ENCODE measurements around the gene NR1H4.

The NR1H4 gene

DNA sequence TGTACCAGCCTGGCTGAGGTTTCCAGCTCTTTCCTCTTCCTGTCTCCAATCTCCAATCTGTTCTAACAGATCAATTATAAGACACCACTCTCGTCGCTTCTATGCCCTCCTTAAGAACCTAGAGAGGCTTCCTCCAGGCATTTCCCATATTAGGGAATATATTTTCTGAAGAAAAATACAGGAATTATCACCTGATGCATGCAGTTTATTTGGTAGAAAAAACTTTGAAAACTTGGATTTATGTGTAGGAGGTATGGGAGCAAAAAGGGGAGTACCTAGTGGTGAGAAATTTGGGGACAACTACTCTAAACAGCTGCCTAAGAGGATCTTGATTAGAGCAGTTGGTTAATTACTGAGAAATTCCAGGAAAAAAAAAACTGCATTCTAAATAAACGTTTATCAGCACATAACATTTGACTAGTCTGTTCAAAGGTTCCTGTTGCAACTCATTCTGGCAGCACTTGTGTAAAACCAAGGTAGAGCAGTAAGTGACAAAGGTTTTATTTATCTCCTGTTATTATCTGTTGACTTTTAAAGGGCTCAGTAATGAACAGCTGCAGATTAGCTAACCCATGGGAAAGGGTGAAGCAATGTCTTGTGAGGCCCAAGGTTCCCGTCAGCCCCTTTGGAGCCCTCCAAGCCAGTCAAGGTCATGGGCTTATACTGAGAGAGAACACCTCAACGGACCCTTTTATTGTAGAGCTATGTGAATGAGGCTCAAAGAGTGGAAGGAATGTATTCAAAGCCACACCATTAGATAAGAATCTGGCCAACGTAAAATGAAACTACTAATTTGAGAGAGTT, 36.4 kb upstream of the NR1H4 start:
- DNase-seq (ENCODE audit: low read depth in 2 of 2), result no peak
- TF ChIP-seq, protein P1, sequence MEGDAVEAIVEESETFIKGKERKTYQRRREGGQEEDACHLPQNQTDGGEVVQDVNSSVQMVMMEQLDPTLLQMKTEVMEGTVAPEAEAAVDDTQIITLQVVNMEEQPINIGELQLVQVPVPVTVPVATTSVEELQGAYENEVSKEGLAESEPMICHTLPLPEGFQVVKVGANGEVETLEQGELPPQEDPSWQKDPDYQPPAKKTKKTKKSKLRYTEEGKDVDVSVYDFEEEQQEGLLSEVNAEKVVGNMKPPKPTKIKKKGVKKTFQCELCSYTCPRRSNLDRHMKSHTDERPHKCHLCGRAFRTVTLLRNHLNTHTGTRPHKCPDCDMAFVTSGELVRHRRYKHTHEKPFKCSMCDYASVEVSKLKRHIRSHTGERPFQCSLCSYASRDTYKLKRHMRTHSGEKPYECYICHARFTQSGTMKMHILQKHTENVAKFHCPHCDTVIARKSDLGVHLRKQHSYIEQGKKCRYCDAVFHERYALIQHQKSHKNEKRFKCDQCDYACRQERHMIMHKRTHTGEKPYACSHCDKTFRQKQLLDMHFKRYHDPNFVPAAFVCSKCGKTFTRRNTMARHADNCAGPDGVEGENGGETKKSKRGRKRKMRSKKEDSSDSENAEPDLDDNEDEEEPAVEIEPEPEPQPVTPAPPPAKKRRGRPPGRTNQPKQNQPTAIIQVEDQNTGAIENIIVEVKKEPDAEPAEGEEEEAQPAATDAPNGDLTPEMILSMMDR (IDR thresholded peaks at IDR 0.05; ENCODE audit: low read depth, low read length), result no peak

DNA sequence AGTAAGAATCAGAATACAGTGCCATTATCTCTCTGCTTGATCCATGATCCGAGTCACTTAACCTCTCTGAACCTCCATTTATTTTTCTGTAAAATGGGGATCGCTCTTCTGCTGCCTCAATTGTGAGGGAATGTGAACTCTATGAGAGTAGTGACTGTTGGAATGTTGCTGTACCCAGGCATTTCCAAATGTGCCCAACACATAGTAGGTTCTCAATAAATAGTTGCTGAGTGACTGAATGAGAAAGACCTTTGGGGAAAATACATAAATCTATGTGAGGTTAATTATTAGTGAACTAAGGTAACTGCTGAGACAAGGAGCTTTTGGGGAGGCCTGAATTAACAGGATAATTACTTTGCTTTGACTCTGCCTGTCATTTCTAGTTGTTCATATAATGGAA, 33.9 kb upstream of the NR1H4 start:
- no peak for DNase-seq (ENCODE audit: low read depth in 2 of 2)
- TF ChIP-seq, protein P1 (IDR thresholded peaks at IDR 0.05; ENCODE audit: low read depth, low read length), result no peak
- no peak overlapping the region for H3K4me3 ChIP-seq (replicated peaks in 1 of 2; ENCODE audit: low read depth in 2 of 2, low read length in 2 of 2)

More for the DNA sequence above, 36.4 kb upstream of the NR1H4 start:
- H3K4me3 ChIP-seq (replicated peaks in 1 of 2; ENCODE audit: low read depth in 2 of 2, low read length in 2 of 2), result no peak overlapping the region

DNA sequence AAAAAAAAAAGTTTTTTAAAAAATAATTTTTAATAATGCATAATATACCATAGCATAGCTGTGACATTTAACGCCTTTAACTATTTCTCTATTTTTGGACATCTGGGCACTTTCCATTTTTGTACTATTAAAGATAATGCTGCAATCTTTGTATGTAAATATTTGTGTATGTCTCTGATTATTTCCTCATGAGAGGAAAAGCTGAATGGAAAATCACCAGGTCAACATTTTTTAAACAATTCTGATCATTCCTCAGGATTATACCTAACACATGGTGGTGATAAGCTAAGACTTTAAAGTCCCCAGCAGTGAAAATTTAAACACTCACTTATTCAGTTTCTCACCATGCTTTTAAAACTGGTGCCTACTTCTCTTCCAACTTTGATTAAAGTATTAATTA, 31.3 kb upstream of the NR1H4 start:
- no peak overlapping the region for H3K4me3 ChIP-seq (replicated peaks in 1 of 2; ENCODE audit: low read depth in 2 of 2, low read length in 2 of 2)
- no peak for DNase-seq (ENCODE audit: low read depth in 2 of 2)
- TF ChIP-seq, protein P1 (IDR thresholded peaks at IDR 0.05; ENCODE audit: low read depth, low read length), result no peak

DNA sequence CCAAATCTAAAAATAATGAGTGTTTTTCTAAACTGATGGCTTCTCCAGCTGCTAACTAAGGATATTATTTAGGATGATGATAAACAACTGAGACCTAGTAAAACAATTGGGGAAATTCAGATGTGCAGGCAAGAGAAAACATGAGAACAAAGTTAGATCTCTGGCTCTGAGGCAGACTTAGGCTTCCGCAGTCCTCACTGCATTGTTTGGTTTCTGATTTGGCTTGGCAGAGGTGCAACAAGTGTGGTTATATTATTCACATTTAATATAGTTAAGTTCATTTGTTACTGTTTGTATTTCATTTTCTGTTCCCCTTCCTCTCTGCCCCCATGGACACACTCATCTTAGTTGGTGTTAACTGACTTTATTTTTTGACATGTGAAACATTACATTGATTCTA, 30.2 kb upstream of the NR1H4 start:
- no peak overlapping the region for H3K4me3 ChIP-seq (replicated peaks in 1 of 2; ENCODE audit: low read depth in 2 of 2, low read length in 2 of 2)
- no peak for DNase-seq (ENCODE audit: low read depth in 2 of 2)
- TF ChIP-seq, protein P1 (IDR thresholded peaks at IDR 0.05; ENCODE audit: low read depth, low read length), result no peak

DNA sequence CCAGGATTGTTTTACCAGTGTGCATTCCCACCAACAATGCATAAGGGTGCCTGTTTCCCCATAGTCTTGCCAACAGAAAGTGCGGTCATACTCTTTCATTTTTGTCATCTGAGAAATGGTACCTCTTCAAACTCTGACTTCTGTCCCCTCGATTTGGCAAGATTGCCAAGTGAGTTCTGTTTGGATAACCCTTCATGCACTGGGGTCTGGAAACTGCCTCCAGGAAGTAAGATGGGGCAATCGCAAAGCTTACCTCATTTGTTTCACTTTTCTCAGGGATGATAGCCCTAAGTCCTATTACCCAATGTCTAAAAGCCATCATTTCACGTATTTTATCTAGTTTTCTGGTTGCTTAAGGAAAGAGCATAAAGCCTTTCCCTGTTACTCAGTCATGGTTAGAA, 28.6 kb upstream of the NR1H4 start:
- TF ChIP-seq, protein P1 (IDR thresholded peaks at IDR 0.05; ENCODE audit: low read depth, low read length), result no peak
- no peak for DNase-seq (ENCODE audit: low read depth in 2 of 2)
- no peak overlapping the region for H3K4me3 ChIP-seq (replicated peaks in 1 of 2; ENCODE audit: low read depth in 2 of 2, low read length in 2 of 2)

DNA sequence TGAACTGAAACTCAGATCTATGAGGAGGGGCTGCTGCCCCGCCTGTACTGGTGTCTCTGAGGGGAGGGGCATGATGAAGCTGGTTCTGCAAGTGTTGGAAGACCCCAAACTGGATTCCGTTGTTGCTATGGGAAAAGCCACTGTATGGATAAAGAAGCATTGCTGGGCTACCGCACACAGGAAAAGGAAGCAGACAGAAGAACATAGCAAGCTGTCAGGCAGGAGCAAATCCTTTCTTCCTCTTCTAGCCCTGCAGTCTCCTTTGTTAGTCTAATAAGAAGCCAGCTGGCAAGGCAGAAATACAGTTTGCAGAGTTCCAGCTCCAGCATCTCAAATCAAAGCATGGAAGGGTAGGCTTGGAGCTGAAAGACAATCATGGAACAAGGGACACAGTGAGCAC, 26.3 kb upstream of the NR1H4 start:
- no peak overlapping the region for H3K4me3 ChIP-seq (replicated peaks in 1 of 2; ENCODE audit: low read depth in 2 of 2, low read length in 2 of 2)
- TF ChIP-seq, protein P1 (IDR thresholded peaks at IDR 0.05; ENCODE audit: low read depth, low read length), result no peak
- DNase-seq (ENCODE audit: low read depth in 2 of 2), result no peak

DNA sequence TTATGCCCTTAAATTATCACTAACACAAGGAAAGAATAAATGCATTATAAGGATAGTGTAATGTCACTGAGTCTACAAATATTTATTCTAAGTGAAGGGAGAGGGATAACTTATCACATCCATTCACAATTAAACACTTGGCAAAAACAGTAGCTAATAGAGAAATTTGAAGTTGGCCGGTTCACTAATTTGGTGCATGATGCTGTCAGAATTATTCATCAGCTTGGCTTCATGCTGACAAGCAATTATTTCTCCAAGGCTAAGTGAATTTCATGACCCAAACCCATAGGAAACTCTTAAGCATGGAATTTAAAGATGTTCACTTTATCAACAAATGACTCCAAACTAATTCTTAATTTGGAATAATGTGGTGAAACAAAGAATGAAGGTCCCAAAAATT, 25.0 kb upstream of the NR1H4 start:
- TF ChIP-seq, protein P1 (IDR thresholded peaks at IDR 0.05; ENCODE audit: low read depth, low read length), result no peak
- DNase-seq (ENCODE audit: low read depth in 2 of 2), result no peak
- no peak overlapping the region for H3K4me3 ChIP-seq (replicated peaks in 1 of 2; ENCODE audit: low read depth in 2 of 2, low read length in 2 of 2)
